Measurements from ENCODE around the gene RFC4.

The RFC4 gene

DNA sequence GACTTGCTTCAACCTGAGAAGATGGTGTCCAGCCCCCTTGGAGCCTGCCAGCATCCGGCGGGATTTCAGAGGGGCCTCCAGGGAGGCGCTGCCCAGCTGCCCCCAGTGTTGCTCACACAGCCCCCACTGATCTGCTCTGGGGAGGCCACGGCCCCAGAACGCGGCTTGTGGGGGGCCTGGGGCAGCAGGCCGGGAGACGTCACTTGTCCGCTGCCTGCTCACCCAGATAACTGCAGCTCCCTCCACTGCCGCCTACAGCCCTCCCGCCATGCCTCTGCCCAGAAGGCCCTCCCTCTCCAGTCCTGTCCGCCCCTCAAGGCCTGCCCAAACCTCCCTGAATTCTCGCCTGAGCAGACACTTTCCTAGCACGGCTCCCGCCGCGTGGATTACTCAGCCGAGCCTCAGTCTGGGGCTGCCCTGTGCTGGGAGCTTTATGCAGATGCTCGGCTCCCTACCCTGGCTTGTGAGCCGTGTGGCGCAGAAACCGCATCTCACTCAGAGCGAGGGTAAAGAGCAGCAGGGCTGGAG lies 19.1 kb upstream of the RFC4 start (continued):
- TF ChIP-seq RBAK (tag by site-specific recombination; IDR thresholded peaks at IDR 0.05) (no peak), ZNF449 (tag by site-specific recombination; IDR thresholded peaks at IDR 0.05) (no peak), ZNF707 (tag by site-specific recombination; IDR thresholded peaks at IDR 0.05) (no peak), ZNF629 (tag by site-specific recombination; IDR thresholded peaks at IDR 0.05) (0 out of 2 replicates have a peak, but pooled peaks have one; percentile 9), ZNF624 (tag by site-specific recombination; IDR thresholded peaks at IDR 0.05) (no peak), ZBTB17 (tag by site-specific recombination; IDR thresholded peaks at IDR 0.05) (peak; percentile 68), ZNF24 (tag by site-specific recombination; IDR thresholded peaks at IDR 0.05) (no peak), ZNF366 (tag by site-specific recombination; conservative IDR thresholded peaks at IDR 0.05) (no peak), ZNF76 (tag by site-specific recombination; IDR thresholded peaks at IDR 0.05; ENCODE audit: borderline replicate concordance, low read depth) (peak; percentile 55; the same call in 1 of the 2 replicates), SP3 (tag by site-specific recombination; IDR thresholded peaks at IDR 0.05) (peak; percentile 38; the same call in 1 of the 2 replicates), ZNF354C (tag by site-specific recombination; IDR thresholded peaks at IDR 0.05; ENCODE audit: borderline replicate concordance, low read depth) (no peak), ZSCAN23 (tag by site-specific recombination; IDR thresholded peaks at IDR 0.05) (no peak), ZNF529 (tag by site-specific recombination; IDR thresholded peaks at IDR 0.05; ENCODE audit: insufficient replicate concordance) (no peak), ZNF645 (tag by site-specific recombination; IDR thresholded peaks at IDR 0.05) (no peak), ZNF121 (tag by site-specific recombination; IDR thresholded peaks at IDR 0.05) (no peak), ZNF211 (tag by site-specific recombination; IDR thresholded peaks at IDR 0.05; ENCODE audit: low read depth) (no peak), ZBTB21 (tag by site-specific recombination; IDR thresholded peaks at IDR 0.05) (no peak), ZNF138 (tag by site-specific recombination; IDR thresholded peaks at IDR 0.05; ENCODE audit: borderline replicate concordance) (no peak), ZNF404 (tag by site-specific recombination; IDR thresholded peaks at IDR 0.05) (no peak), ZNF335 (tag by site-specific recombination; conservative IDR thresholded peaks at IDR 0.05) (no peak), ZNF37A (tag by site-specific recombination; IDR thresholded peaks at IDR 0.05) (no peak), WT1 (tag by site-specific recombination; IDR thresholded peaks at IDR 0.05) (0 out of 2 replicates have a peak, but pooled peaks have one; percentile 39), ZNF658 (tag by site-specific recombination; IDR thresholded peaks at IDR 0.05) (no peak), ZNF549 (tag by site-specific recombination; IDR thresholded peaks at IDR 0.05) (no peak), ZNF280D (tag by site-specific recombination; IDR thresholded peaks at IDR 0.05) (no peak), ZNF555 (tag by site-specific recombination; conservative IDR thresholded peaks at IDR 0.05) (no peak), ZNF416 (tag by site-specific recombination; IDR thresholded peaks at IDR 0.05) (no peak)
- TF ChIP-seq, protein P1, sequence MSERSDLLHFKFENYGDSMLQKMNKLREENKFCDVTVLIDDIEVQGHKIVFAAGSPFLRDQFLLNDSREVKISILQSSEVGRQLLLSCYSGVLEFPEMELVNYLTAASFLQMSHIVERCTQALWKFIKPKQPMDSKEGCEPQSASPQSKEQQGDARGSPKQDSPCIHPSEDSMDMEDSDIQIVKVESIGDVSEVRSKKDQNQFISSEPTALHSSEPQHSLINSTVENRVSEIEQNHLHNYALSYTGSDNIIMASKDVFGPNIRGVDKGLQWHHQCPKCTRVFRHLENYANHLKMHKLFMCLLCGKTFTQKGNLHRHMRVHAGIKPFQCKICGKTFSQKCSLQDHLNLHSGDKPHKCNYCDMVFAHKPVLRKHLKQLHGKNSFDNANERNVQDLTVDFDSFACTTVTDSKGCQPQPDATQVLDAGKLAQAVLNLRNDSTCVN (tag by site-specific recombination; optimal IDR thresholded peaks at IDR 0.05): peak; percentile 27
- TF ChIP-seq, protein P2, sequence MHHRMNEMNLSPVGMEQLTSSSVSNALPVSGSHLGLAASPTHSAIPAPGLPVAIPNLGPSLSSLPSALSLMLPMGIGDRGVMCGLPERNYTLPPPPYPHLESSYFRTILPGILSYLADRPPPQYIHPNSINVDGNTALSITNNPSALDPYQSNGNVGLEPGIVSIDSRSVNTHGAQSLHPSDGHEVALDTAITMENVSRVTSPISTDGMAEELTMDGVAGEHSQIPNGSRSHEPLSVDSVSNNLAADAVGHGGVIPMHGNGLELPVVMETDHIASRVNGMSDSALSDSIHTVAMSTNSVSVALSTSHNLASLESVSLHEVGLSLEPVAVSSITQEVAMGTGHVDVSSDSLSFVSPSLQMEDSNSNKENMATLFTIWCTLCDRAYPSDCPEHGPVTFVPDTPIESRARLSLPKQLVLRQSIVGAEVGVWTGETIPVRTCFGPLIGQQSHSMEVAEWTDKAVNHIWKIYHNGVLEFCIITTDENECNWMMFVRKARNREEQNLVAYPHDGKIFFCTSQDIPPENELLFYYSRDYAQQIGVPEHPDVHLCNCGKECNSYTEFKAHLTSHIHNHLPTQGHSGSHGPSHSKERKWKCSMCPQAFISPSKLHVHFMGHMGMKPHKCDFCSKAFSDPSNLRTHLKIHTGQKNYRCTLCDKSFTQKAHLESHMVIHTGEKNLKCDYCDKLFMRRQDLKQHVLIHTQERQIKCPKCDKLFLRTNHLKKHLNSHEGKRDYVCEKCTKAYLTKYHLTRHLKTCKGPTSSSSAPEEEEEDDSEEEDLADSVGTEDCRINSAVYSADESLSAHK (tag by site-specific recombination; IDR thresholded peaks at IDR 0.05): no peak
- TF ChIP-seq, protein P3, sequence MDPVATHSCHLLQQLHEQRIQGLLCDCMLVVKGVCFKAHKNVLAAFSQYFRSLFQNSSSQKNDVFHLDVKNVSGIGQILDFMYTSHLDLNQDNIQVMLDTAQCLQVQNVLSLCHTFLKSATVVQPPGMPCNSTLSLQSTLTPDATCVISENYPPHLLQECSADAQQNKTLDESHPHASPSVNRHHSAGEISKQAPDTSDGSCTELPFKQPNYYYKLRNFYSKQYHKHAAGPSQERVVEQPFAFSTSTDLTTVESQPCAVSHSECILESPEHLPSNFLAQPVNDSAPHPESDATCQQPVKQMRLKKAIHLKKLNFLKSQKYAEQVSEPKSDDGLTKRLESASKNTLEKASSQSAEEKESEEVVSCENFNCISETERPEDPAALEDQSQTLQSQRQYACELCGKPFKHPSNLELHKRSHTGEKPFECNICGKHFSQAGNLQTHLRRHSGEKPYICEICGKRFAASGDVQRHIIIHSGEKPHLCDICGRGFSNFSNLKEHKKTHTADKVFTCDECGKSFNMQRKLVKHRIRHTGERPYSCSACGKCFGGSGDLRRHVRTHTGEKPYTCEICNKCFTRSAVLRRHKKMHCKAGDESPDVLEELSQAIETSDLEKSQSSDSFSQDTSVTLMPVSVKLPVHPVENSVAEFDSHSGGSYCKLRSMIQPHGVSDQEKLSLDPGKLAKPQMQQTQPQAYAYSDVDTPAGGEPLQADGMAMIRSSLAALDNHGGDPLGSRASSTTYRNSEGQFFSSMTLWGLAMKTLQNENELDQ (tag by site-specific recombination; IDR thresholded peaks at IDR 0.05; ENCODE audit: low read depth): no peak

Measured in HEK293 (cell line).